Esophagus squamous epithelium (tissue), 4 donors: ENCODE data around the gene GNLY.

Experiments used
- POLR2A ChIP-seq, 4 donors: fragments of 450-650 bp; IDR thresholded peaks; one replicate each; pipeline ENCODE4 v1.6.1; 2017; ENCODE audit warnings: antibody characterized with exemption in 4 of 4, mild to moderate bottlenecking in 4 of 4, moderate library complexity in 3 of 4
- TF ChIP-seq, protein P1 (sequence below), 6 experiments: fragments of 450-650 bp in 4 of 6; fragments of 200-600 bp in 2 of 6; sonication (generic) in 2 of 6; IDR thresholded peaks; one replicate each; pipeline ENCODE4 v1.5.1; 2016 to 2019; ENCODE audit warnings: antibody characterized with exemption in 6 of 6, mild to moderate bottlenecking in 4 of 6, moderate library complexity in 4 of 6

DNA sequence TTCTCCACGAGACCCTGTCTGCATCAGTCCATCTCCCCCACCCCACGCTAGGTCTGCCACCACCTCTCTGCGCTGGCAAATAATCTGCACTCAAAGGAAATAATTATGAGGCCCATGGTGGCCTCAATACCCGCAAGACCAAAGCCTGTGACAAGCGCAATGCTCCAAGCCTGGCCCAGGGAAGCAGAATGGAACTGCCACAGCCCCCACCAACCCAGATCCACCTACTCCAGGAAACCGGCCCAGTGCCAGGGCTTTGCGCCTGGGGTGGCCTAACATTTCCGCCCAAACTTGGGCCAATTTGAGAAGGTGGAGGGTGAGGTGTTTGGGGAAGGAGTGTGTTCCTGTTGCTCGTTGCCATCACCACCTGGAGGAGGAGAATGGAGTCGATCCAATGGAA lies 33.6 kb downstream of the GNLY start:
- TF ChIP-seq, protein P1, sequence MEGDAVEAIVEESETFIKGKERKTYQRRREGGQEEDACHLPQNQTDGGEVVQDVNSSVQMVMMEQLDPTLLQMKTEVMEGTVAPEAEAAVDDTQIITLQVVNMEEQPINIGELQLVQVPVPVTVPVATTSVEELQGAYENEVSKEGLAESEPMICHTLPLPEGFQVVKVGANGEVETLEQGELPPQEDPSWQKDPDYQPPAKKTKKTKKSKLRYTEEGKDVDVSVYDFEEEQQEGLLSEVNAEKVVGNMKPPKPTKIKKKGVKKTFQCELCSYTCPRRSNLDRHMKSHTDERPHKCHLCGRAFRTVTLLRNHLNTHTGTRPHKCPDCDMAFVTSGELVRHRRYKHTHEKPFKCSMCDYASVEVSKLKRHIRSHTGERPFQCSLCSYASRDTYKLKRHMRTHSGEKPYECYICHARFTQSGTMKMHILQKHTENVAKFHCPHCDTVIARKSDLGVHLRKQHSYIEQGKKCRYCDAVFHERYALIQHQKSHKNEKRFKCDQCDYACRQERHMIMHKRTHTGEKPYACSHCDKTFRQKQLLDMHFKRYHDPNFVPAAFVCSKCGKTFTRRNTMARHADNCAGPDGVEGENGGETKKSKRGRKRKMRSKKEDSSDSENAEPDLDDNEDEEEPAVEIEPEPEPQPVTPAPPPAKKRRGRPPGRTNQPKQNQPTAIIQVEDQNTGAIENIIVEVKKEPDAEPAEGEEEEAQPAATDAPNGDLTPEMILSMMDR (IDR thresholded peaks at IDR 0.05) = no peak
- no peak for TF ChIP-seq POLR2A (IDR thresholded peaks at IDR 0.05)
